ENCODE data around the gene QRSL1. TPM values are rescaled to one million over a fixed set of nuclear protein-coding genes. Genes with fewer than 3 reads are reported as not detected.

The QRSL1 gene
- total and polyA plus RNA-seq, 2 of the 4 experiments (the other 2 are of a cell fraction), result 6.1 to 10.9 TPM

GRCh38 chr6:106586815-106587415 is 42.5 kb upstream of the QRSL1 start:
- no peak overlapping the region for H3K56ac ChIP-seq (ENCODE audit: extremely low read depth, insufficient read depth, low read length)
- H2AK5ac ChIP-seq (ENCODE audit: low read depth, low read length), result no peak overlapping the region
- H3K27me3 ChIP-seq (ENCODE audit: control insufficient read depth, insufficient read depth, low read length), result no peaks in the 10 kb centered on the region
- in situ Hi-C loops (cut with MboI; ENCODE audit: low sequenced_read_pairs), result no loop called here
- H3K9me3 ChIP-seq (ENCODE audit: control insufficient read depth, insufficient read depth, low read length), result no peaks in the 10 kb centered on the region
- no peak overlapping the region for H2BK20ac ChIP-seq (ENCODE audit: low read depth, low read length)
- no peak overlapping the region for H2AFZ ChIP-seq (replicated peaks; ENCODE audit: low read length, poor library complexity)
- no CpG with 5 or more reads among the region's 4 CpGs for WGBS, 2 experiments (ENCODE audit: extremely low coverage in 2 of 2, insufficient read length in 1 of 2)
- no peak overlapping the region for H3K14ac ChIP-seq (replicated peaks; ENCODE audit: low read depth, low read length)
- H4K20me1 ChIP-seq (ENCODE audit: insufficient read depth, low read length), result no peaks in the 10 kb centered on the region; the same call in 1 of the 2 replicates
- H2BK120ac ChIP-seq (ENCODE audit: low read depth, low read length), result no peak overlapping the region
- H2BK15ac ChIP-seq (ENCODE audit: low read depth, low read length), result no peak overlapping the region
- H3K23ac ChIP-seq (ENCODE audit: low read depth, low read length), result no peak overlapping the region
- H3K4me2 ChIP-seq (ENCODE audit: low read depth, low read length), result no peak overlapping the region
- intact Hi-C loops (cut with micrococcal nuclease), result no loop called here
- ChIA-PET CTCF (interaction anchor here (1.5 kb wide), 1 partner anchor 20 kb away, joined by 4 read pairs; no protein-coding TSS in a partner anchor), POLR2A (ENCODE audit: unreplicated experiment) (no interaction called here)
- dilution Hi-C loops (cut with HindIII; ENCODE audit: low sequenced_read_pairs, unreplicated experiment), result no loop called here
- no peak overlapping the region for H3K18ac ChIP-seq (ENCODE audit: low read depth, low read length)
- ATAC-seq (ENCODE audit: low read depth) (peak; percentile 9; the same call in 1 of the 2 replicates), DNase-seq (peak; percentile 65)
- H3K36me3 ChIP-seq (ENCODE audit: control insufficient read depth, insufficient read depth, low read length), result peaks cover 8% of the 10 kb centered on the region
- H2AK9ac ChIP-seq (replicated peaks; ENCODE audit: low read depth, low read length, poor library complexity), result no peak overlapping the region
- no peak overlapping the region for H3K4me3 ChIP-seq (ENCODE audit: insufficient read depth, low read depth, low read length)
- H4K91ac ChIP-seq (ENCODE audit: insufficient read depth, low read depth, low read length), result no peak overlapping the region
- TF ChIP-seq ELK1 (IDR thresholded peaks at IDR 0.05; ENCODE audit: borderline replicate concordance, low read depth, low read length), result no peak
- TF ChIP-seq MAFK (IDR thresholded peaks at IDR 0.05; ENCODE audit: low read depth, low read length), result no peak
- TF ChIP-seq USF2 (IDR thresholded peaks at IDR 0.05; ENCODE audit: low read depth, low read length), result no peak
- no peak for TF ChIP-seq MAZ (IDR thresholded peaks at IDR 0.05; ENCODE audit: borderline replicate concordance, low read depth, low read length)
- no peak for TF ChIP-seq SMC3 (IDR thresholded peaks at IDR 0.05; ENCODE audit: low read depth, low read length)
- TF ChIP-seq FOS (IDR thresholded peaks at IDR 0.05; ENCODE audit: low read depth, low read length), result no peak
- no peak for TF ChIP-seq POLR2A (IDR thresholded peaks at IDR 0.05; ENCODE audit: low read depth, low read length)
- TF ChIP-seq RCOR1 (IDR thresholded peaks at IDR 0.05; ENCODE audit: insufficient replicate concordance, low read length), result no peak
- no peak for TF ChIP-seq CTCF (conservative IDR thresholded peaks at IDR 0.05; ENCODE audit: low read depth, low read length)
- TF ChIP-seq RAD21 (IDR thresholded peaks at IDR 0.05; ENCODE audit: low read length), result no peak
- no peak for TF ChIP-seq MXI1 (IDR thresholded peaks at IDR 0.05; ENCODE audit: borderline replicate concordance, low read depth, low read length)
- no peak for TF ChIP-seq RFX5 (IDR thresholded peaks at IDR 0.05; ENCODE audit: low read depth, low read length)
- TF ChIP-seq CHD1 (IDR thresholded peaks at IDR 0.05; ENCODE audit: low read depth, low read length), result no peak
- TF ChIP-seq NFE2L2 (IDR thresholded peaks at IDR 0.05; ENCODE audit: low read depth, low read length), result no peak
- TF ChIP-seq CEBPB (IDR thresholded peaks at IDR 0.05; ENCODE audit: low read depth, low read length), result no peak
- no peak for TF ChIP-seq BHLHE40 (IDR thresholded peaks at IDR 0.05; ENCODE audit: low read depth, low read length)
- H3K9ac ChIP-seq (ENCODE audit: low read depth, low read length), result no peak overlapping the region
- H3K27ac ChIP-seq (ENCODE audit: insufficient read depth, low read length), result no peak overlapping the region
- peaks cover 12% of the 10 kb centered on the region; the same call in 1 of the 2 replicates for H3K9me1 ChIP-seq (ENCODE audit: insufficient read depth, low read length)
- peak overlapping the region; percentile 1 for H2BK5ac ChIP-seq (ENCODE audit: low read depth, low read length, poor library complexity, severe bottlenecking)
- no peak overlapping the region for H3K4ac ChIP-seq (ENCODE audit: low read depth, low read length)
- H3K4me1 ChIP-seq (ENCODE audit: control insufficient read depth, insufficient read depth, low read length), result peaks cover 6% of the 10 kb centered on the region
- H4K8ac ChIP-seq (ENCODE audit: low read depth in 2 of 2, low read length in 2 of 2), result no peak overlapping the region
- no peaks in the 10 kb centered on the region for H3K79me1 ChIP-seq (ENCODE audit: low read depth in 1 of 2, low read length in 2 of 2)
- BruUV-seq (replicated peaks), result no TSS peak
- no peak overlapping the region for H4K5ac ChIP-seq (ENCODE audit: low read depth, low read length)

Data from IMR-90 (cell line).